Right lobe of liver (tissue), 4 donors: ENCODE results near the gene CYLD.

ENCODE experiments used
- CTCF ChIP-seq, 4 donors: fragments of 200-600 bp in 3 of 4; fragments of 450-650 bp in 1 of 4; IDR thresholded peaks; one replicate each; pipeline versions ENCODE4 v1.5.1 to v1.8.0; 2016 to 2022; ENCODE audit warnings: antibody characterized with exemption in 4 of 4, mild to moderate bottlenecking in 2 of 4
- POLR2A ChIP-seq: fragments of 450-650 bp; IDR thresholded peaks from one replicate; pipeline ENCODE4 v1.6.1; 2017; ENCODE audit warnings: antibody characterized with exemption, mild to moderate bottlenecking
- donor health status: DM: no; HTN: no; CAD: no.
- donor health status: DM: no; HTN: no; CAD: no.
- donor health status: DM: no; HTN: yes; CAD: no.

GRCh38 chr16:50765861-50766260 is 24.0 kb downstream of the CYLD start:
- no peak for TF ChIP-seq CTCF (IDR thresholded peaks at IDR 0.05)
- TF ChIP-seq POLR2A = no peak
